IMR-90 (cell line): Measurements from ENCODE around the gene TFAP2E.
A peak's percentile ranks its signal among the peaks of the same experiment; 100 is the strongest.

Source experiments
- CEBPB ChIP-seq: IDR thresholded peaks from 2 replicates; pipeline ENCODE4 v1.6.1; 2012; ENCODE audit warnings: low read depth, low read length, improper control_type of control experiment
- CTCF ChIP-seq: conservative IDR thresholded peaks from 2 replicates; pipeline ENCODE4 v1.5.1; 2012; ENCODE audit warnings: mild to moderate bottlenecking, low read depth, low read length, improper control_type of control experiment
- NFE2L2 ChIP-seq: fragments of 150-350 bp; IDR thresholded peaks from 2 replicates; pipeline ENCODE4 v1.6.1; 2016; ENCODE audit warnings: low read depth, mild to moderate bottlenecking, low read length
- RAD21 ChIP-seq: IDR thresholded peaks from 2 replicates; pipeline ENCODE4 v1.6.1; 2012; ENCODE audit warnings: low read length, improper control_type of control experiment

GRCh38 chr1:35558374-35559316 lies 14.5 kb upstream of the TFAP2E start:
- TF ChIP-seq CTCF (0 out of 2 replicates have a peak, but pooled peaks have one; percentile 10), NFE2L2 (no peak), RAD21 (0 out of 2 replicates have a peak, but pooled peaks have one; percentile 8), CEBPB (no peak)
